Activated naive CD8-positive, alpha-beta T cell treated with anti-CD3 and anti-CD28 coated beads, Interleukin-2, amount 10 ng/mL, durations not matched to agents 7 days and 5 days (primary cell): ENCODE data around the gene RALGAPA1. TPM values are rescaled to one million over a fixed set of nuclear protein-coding genes. Genes with fewer than 3 reads are reported as not detected.

Experiments used
- ATAC-seq: fragments of 150-1000 bp; cut with Tn5 transposase; one replicate; pipeline ENCODE4 v1.10.0; 2021; ENCODE audit warnings: low read depth, moderate library complexity
- POLR2A ChIA-PET: fragments of 350-600 bp; sonication (Branson Sonifier 250); formaldehyde crosslinking; loops from one replicate; lab custom pipeline; 2021; ENCODE audit warnings: antibody characterized with exemption; lab: Charles Lee
- DNase-seq: peaks from one replicate; pipeline ENCODE4 v3.0.0; 2021
- H3K27ac Mint-ChIP-seq: one replicate; pipeline ENCODE4 v1.8.0; 2022; ENCODE audit warnings: mild to moderate bottlenecking, mixed read lengths
- H3K27me3 Mint-ChIP-seq: one replicate; pipeline ENCODE4 v1.8.0; 2022; ENCODE audit warnings: mild to moderate bottlenecking, moderate library complexity, mixed read lengths
- H3K36me3 Mint-ChIP-seq: one replicate; pipeline ENCODE4 v1.8.0; 2021; ENCODE audit warnings: mild to moderate bottlenecking, mixed read lengths
- H3K4me1 Mint-ChIP-seq: one replicate; pipeline ENCODE4 v1.8.0; 2021; ENCODE audit warnings: mixed read lengths
- H3K4me3 Mint-ChIP-seq: one replicate; pipeline ENCODE4 v1.8.0; 2022; ENCODE audit warnings: mild to moderate bottlenecking, moderate library complexity, mixed read lengths
- H3K9me3 Mint-ChIP-seq: one replicate; pipeline ENCODE4 v1.8.0; 2021; ENCODE audit warnings: mixed read lengths
- total RNA-seq, 2 experiments: library from RNA; stranded (reverse); gene quantifications; one replicate each; pipeline ENCODE4 v1.2.3, GENCODE V29; 2021

The RALGAPA1 gene
- total RNA-seq, 2 experiments from 2014 or later: 49.7 to 50.1 TPM

- Mint-ChIP-seq H3K9me3 (no peaks in the 10 kb centered on the region), H3K36me3 (peaks cover 10% of the 10 kb centered on the region), H3K27me3 (no peaks in the 10 kb centered on the region), H3K4me3 (peak overlapping the region; percentile 42), H3K4me1 (peaks cover 16% of the 10 kb centered on the region), H3K27ac (peak overlapping the region; percentile 28)
- POLR2A ChIA-PET: no interaction called here
- DNase-seq: no peak
- ATAC-seq: peak; percentile 97
These were observed 42.4 kb downstream of the RALGAPA1 start for GRCh38 chr14:35766700-35767082.

DNA sequence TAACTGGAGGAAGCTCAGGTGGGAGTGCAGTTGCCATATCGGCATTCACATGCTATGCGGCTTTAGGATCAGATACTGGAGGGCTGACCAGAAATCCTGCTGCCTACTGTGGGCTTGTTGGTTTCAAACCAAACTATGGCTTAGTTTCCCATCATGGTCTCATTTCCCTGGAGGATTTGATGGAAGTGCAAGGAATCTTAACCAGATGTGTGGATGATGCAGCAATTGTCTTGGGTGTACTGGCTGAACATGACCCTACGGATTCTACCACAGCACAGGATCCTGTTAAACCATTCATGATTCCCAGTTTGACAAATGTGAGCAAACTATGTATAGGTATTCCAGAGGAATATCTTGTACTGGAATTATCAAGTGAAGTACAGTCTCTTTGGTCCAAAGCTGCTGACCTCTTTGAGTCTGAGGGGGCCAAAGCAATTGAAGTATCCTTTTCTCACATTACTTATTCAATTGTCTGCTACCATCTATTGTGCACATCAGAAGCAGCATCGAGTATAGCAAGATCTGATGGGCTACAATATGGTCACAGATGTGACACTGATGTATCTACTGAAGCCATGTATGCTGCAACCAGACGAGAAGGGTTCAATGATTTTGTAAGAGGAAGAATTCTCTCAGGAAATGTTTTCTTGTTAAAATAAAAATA lies 42.9 kb downstream of the RALGAPA1 start:
- Mint-ChIP-seq H3K4me3 (peak overlapping the region; percentile 42), H3K27me3 (no peaks in the 10 kb centered on the region), H3K27ac (peak overlapping the region; percentile 28), H3K36me3 (peaks cover 10% of the 10 kb centered on the region), H3K4me1 (peaks cover 16% of the 10 kb centered on the region), H3K9me3 (no peaks in the 10 kb centered on the region)
- ATAC-seq (peak; percentile 49), DNase-seq (no peak)
- POLR2A ChIA-PET: no interaction called here

DNA sequence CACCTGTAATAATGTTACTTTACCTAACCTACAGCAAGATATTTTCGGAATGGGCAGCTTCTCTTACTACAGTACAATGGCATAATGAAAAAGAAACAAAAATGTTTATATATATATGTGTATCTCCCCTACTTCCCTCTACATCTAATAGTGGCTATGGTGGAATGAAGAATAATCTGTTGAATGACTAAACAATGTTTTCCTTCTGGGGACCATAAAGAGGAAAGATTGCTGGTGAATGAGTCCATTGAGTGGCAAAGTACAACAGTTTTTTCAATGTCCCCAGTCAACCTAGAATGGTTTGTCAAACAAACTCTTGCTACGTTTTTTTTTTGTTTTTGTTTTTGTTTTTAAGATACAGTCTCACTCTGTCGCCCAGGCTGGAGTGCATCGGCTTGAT lies 47.2 kb downstream of the RALGAPA1 start:
- H3K27me3 Mint-ChIP-seq: no peaks in the 10 kb centered on the region
- POLR2A ChIA-PET: no interaction called here
- no peaks in the 10 kb centered on the region for H3K9me3 Mint-ChIP-seq
- H3K4me3 Mint-ChIP-seq: no peak overlapping the region
- H3K27ac Mint-ChIP-seq: no peak overlapping the region
- peaks cover 12% of the 10 kb centered on the region for H3K36me3 Mint-ChIP-seq
- H3K4me1 Mint-ChIP-seq: peaks cover 15% of the 10 kb centered on the region
- no peak for ATAC-seq
- DNase-seq: no peak

- POLR2A ChIA-PET: interaction anchor here (0.6 kb wide), 1 partner anchor 1434 kb away, joined by 3 read pairs; no protein-coding TSS in a partner anchor
- DNase-seq: no peak
- H3K27ac Mint-ChIP-seq: no peak overlapping the region
- peaks cover 17% of the 10 kb centered on the region for H3K36me3 Mint-ChIP-seq
- no peaks in the 10 kb centered on the region for H3K9me3 Mint-ChIP-seq
- peaks cover 2% of the 10 kb centered on the region for H3K4me1 Mint-ChIP-seq
- no peak for ATAC-seq
- no peaks in the 10 kb centered on the region for H3K27me3 Mint-ChIP-seq
- no peak overlapping the region for H3K4me3 Mint-ChIP-seq
These were observed 49.0 kb downstream of the RALGAPA1 start for GRCh38 chr14:35760143-35760542.

DNA sequence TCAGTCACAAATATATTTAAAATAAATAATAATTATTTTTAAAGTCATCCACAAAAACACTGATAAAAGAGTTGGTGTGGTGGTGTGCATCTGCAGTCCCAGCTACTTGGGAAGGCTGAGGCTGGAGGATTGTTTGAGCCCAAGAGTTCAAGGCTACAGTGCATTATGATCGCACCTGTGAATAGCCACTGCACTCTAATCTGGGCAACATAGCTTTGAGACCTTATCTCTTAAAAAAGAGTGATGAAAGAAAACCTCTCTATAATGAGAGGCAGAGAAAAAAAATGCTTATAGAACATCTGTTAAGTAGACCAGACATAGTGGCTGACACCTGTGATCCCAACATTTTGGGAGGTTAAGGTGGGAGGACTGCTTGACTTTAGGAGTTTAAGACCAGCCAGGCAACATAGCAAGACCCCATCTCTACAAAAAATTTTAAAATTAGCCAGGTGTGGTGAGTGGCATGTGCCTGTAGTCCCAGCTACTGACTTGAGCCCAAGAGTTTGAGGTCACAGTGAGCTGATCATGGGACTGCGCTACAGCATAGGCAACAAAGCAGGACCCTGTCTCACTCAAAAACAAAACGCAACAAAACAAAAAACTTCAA lies 50.5 kb downstream of the RALGAPA1 start:
- no peak for ATAC-seq
- H3K27ac Mint-ChIP-seq: no peak overlapping the region
- H3K27me3 Mint-ChIP-seq: no peaks in the 10 kb centered on the region
- peaks cover 26% of the 10 kb centered on the region for H3K36me3 Mint-ChIP-seq
- H3K4me3 Mint-ChIP-seq: no peak overlapping the region
- peaks cover 2% of the 10 kb centered on the region for H3K4me1 Mint-ChIP-seq
- no peaks in the 10 kb centered on the region for H3K9me3 Mint-ChIP-seq
- POLR2A ChIA-PET: no interaction called here
- DNase-seq: no peak

DNA sequence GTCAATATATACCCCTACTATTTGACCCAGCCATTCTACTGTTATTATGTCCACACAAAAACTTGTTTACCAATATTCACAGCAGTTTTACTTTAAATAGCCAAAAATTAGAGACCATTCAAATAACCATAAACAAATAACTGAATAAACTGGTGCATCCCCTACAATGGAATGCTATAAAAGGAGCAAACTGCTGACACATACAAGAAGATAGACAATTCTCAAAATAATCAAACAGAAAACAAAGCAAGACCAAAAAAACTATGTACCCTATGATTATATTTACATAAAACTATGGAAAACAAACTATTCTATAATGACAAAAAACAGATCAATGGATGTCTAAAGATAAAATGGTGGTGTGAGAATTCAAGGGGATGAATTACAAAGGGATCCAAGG lies 54.4 kb downstream of the RALGAPA1 start:
- Mint-ChIP-seq H3K27me3 (no peaks in the 10 kb centered on the region), H3K9me3 (no peaks in the 10 kb centered on the region), H3K27ac (no peak overlapping the region), H3K36me3 (peaks cover 35% of the 10 kb centered on the region), H3K4me3 (no peak overlapping the region), H3K4me1 (peaks cover 2% of the 10 kb centered on the region)
- ATAC-seq (no peak), DNase-seq (no peak)
- POLR2A ChIA-PET: no interaction called here

DNA sequence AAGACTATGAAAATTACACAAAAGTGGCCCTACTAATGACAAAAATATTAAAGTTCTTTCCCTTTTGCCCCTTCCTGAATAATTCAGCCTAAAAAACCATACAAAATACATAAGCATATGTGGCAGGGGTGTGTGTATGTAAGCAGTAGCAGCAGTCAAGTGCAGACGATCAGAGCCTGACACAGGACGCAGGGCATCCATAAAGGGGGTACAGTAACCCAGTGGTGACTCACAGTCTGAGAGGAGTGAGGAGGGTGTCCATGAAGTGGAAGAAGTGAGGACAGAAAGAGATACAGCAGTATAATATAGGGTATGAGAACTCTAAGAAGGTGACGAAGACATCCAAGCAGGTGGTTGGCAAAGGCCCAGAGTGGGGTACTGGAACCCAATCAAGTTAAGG lies 56.7 kb downstream of the RALGAPA1 start:
- DNase-seq: no peak
- Mint-ChIP-seq H3K9me3 (no peaks in the 10 kb centered on the region), H3K27ac (no peak overlapping the region), H3K36me3 (peaks cover 35% of the 10 kb centered on the region), H3K4me3 (no peak overlapping the region), H3K27me3 (no peaks in the 10 kb centered on the region), H3K4me1 (peaks cover 6% of the 10 kb centered on the region)
- POLR2A ChIA-PET: no interaction called here
- ATAC-seq: no peak

- POLR2A ChIA-PET: no interaction called here
- DNase-seq (no peak), ATAC-seq (no peak)
- Mint-ChIP-seq H3K9me3 (no peaks in the 10 kb centered on the region), H3K27ac (no peak overlapping the region), H3K27me3 (no peaks in the 10 kb centered on the region), H3K4me3 (no peak overlapping the region), H3K36me3 (peaks cover 36% of the 10 kb centered on the region), H3K4me1 (peaks cover 11% of the 10 kb centered on the region)
These were observed 58.7 kb downstream of the RALGAPA1 start for GRCh38 chr14:35750202-35750904.

- DNase-seq (no peak), ATAC-seq (no peak)
- H3K4me3 Mint-ChIP-seq: no peak overlapping the region
- peaks cover 18% of the 10 kb centered on the region for H3K4me1 Mint-ChIP-seq
- H3K9me3 Mint-ChIP-seq: no peaks in the 10 kb centered on the region
- POLR2A ChIA-PET: no interaction called here
- H3K27me3 Mint-ChIP-seq: no peaks in the 10 kb centered on the region
- H3K27ac Mint-ChIP-seq: no peak overlapping the region
- H3K36me3 Mint-ChIP-seq: peaks cover 22% of the 10 kb centered on the region
These were observed 61.7 kb downstream of the RALGAPA1 start for GRCh38 chr14:35747379-35747778.

DNA sequence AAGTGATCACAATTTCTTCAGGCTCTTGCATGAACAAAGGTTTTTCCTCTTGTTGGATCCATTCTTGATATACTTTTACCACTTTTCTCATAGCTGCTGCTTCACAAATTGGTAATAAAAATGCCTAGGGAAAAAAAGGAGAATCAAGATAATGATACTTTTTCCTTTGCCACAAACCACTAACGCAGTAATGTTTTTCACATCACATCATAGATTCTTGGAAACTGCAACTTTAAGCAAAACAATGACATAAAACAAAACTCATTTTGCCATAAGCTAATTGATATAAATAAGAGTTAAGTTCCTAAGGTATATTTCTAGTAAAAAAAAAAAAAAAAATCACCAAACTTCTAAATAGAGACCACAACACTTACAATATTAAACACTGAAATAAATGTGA lies 66.7 kb downstream of the RALGAPA1 start:
- Mint-ChIP-seq H3K27ac (no peak overlapping the region), H3K36me3 (peaks cover 30% of the 10 kb centered on the region), H3K4me1 (peaks cover 22% of the 10 kb centered on the region), H3K4me3 (peak overlapping the region; percentile 44), H3K9me3 (no peaks in the 10 kb centered on the region), H3K27me3 (no peaks in the 10 kb centered on the region)
- POLR2A ChIA-PET: no interaction called here
- ATAC-seq (no peak), DNase-seq (no peak)

- no peak for ATAC-seq
- Mint-ChIP-seq H3K36me3 (peaks cover 25% of the 10 kb centered on the region), H3K9me3 (no peaks in the 10 kb centered on the region), H3K4me1 (peaks cover 17% of the 10 kb centered on the region), H3K27me3 (no peaks in the 10 kb centered on the region), H3K4me3 (peak overlapping the region; percentile 50), H3K27ac (peak overlapping the region; percentile 20)
- POLR2A ChIA-PET: no interaction called here
- no peak for DNase-seq
These were observed 67.1 kb downstream of the RALGAPA1 start for GRCh38 chr14:35742032-35742371.

- Mint-ChIP-seq H3K27ac (peak overlapping the region; percentile 20), H3K27me3 (no peaks in the 10 kb centered on the region), H3K4me3 (peak overlapping the region; percentile 50)
These were observed 67.6 kb downstream of the RALGAPA1 start for GRCh38 chr14:35741345-35742031.

GRCh38 chr14:35740215-35740614 lies 68.9 kb downstream of the RALGAPA1 start:
- Mint-ChIP-seq H3K27me3 (no peaks in the 10 kb centered on the region), H3K36me3 (peaks cover 27% of the 10 kb centered on the region), H3K4me3 (no peak overlapping the region), H3K27ac (no peak overlapping the region), H3K9me3 (no peaks in the 10 kb centered on the region), H3K4me1 (peaks cover 16% of the 10 kb centered on the region)
- ATAC-seq (no peak), DNase-seq (no peak)
- POLR2A ChIA-PET: no interaction called here

More at GRCh38 chr14:35741345-35742031, 67.6 kb downstream of the RALGAPA1 start:
- no peaks in the 10 kb centered on the region for H3K9me3 Mint-ChIP-seq
- DNase-seq: no peak
- peaks cover 16% of the 10 kb centered on the region for H3K4me1 Mint-ChIP-seq
- ATAC-seq: no peak
- peaks cover 22% of the 10 kb centered on the region for H3K36me3 Mint-ChIP-seq
- POLR2A ChIA-PET: no interaction called here
